Eye (tissue), 1 donor: Measurements from ENCODE around the gene GCNT1.
A peak's percentile ranks its signal among the peaks of the same experiment; 100 is the strongest.
"Not testable (repeated sequence)": the region's sequence is repeated elsewhere in the genome, so short reads cannot be mapped to it uniquely, and the experiment has no call there.

ENCODE experiments used
- DNase-seq: peaks from one replicate; pipeline ENCODE4 v3.0.0-alpha.2; 2015

The GCNT1 gene

DNA sequence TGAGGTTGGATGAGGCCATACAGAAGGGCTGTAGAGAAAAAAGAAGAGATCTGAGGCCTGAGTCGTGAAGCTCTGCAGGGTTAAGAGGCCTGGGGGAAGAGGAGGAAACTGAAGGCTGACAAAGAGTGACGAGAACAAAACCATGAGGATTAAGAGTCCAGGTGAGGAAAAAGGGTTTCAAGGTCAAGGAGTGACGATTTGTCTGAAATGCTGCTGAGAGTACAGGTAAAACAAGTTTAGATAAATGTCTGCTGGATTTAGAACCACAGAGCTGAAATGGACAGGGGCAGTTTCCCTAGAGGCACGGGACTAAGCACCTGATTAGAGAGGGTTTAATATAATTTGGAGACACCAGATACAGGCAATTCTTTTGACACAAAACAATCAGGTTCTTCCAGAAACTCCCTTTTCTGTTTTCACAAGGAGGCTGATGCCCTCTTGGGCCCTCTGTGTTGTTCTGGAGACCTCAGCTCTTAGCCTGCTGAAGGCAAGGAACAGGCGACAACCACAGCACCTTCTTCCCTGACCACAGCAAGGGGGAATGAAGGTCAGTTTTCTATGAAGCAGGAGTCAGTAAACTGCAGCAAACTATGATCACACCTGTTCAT, 14.6 kb upstream of the GCNT1 start:
- DNase-seq = no peak

- DNase-seq = no peak
These were observed 13.0 kb upstream of the GCNT1 start for GRCh38 chr9:76445976-76446375.

DNA sequence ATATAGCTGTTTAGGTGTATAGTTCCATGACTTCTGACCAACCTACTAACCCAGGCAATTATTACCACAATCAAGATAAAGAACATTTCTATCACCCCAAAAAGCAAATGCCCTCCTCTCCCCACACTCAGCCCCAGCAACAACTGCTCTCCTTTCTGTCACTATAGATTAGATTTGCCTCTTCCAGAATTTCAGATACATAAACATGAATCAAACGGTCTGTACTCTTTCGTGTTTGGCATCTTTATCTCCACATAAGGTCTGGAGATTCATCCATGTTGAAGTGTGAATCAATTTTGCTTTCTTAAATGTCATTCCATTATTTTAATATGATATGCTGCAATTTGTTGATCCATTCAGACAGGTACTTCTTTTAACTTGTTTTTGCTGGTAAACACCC, 10.5 kb upstream of the GCNT1 start:
- no peak for DNase-seq

GRCh38 chr9:76451234-76451633, 7.7 kb upstream of the GCNT1 start:
- no peak for DNase-seq

- no peak for DNase-seq
These were observed 6.1 kb upstream of the GCNT1 start for GRCh38 chr9:76452839-76453238.

GRCh38 chr9:76453785-76454184, 5.2 kb upstream of the GCNT1 start:
- no peak for DNase-seq

DNA sequence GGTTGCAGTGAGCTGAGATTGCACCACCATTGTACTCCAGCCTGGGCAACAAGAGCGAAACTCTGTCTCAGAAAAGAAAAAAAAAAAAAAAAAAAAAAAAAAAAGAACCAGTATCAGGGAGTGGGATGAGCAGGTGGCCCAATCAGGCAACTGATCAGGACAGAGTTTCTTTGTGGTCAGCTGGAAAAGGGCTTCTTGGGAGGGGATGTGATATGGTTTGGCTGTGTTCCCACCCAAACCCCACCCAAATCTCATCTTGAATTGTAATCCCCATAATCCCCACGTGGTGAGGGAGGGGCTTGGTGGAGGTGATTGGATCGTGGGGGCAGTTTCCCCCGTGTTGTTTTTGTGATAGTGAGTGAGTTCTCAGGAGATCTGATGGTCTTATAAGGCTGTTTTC, 4.7 kb upstream of the GCNT1 start:
- no peak for DNase-seq

- peak; percentile 12 for DNase-seq
These were observed 2.6 kb upstream of the GCNT1 start for GRCh38 chr9:76456202-76456926.

DNA sequence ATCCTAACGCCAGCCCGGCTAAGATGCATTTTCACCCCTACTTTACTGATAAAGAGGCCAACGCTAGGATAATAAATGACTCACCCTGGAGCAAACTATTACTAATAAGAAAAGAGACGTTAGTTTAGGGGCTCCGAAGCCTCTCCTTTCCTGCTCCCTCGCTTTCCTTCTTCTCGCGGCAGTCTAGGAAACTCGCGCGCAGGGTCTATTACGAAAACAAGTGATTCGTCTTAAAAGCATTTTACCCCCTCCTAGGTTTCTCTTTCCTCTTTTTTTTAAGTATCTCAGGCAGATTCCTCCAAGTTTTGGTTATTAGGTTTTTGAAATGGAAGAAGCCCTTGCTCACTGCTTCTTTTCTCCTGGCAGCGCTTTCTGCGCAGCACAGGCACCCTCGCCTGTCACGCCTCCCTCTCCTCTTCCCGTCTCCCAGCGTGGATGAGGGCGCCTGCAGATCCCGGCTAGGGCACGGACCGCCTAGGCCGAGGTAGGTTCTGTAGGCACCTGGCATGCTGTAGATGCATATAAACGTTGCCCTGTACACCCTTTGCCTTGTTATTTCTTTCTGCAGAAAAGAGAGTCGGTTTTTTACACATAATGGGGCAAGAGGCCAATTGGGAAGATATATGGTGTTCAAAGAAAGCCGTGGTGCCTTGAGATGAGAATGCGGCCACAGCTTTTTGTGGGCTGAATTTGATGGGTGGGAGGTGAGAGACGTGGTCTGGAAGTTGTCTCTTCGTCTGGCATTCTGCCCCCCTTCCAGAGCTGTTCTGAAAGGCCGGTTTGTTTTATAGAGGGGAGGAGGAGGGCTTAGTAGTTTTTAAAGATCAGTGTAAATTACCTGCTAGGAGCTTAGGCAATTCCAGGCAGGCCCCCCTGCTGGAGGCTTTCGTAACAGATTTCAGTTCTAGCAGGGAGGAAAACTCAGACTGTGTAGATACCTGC, 983 bp downstream of the GCNT1 start:
- DNase-seq = peak; percentile 61

DNA sequence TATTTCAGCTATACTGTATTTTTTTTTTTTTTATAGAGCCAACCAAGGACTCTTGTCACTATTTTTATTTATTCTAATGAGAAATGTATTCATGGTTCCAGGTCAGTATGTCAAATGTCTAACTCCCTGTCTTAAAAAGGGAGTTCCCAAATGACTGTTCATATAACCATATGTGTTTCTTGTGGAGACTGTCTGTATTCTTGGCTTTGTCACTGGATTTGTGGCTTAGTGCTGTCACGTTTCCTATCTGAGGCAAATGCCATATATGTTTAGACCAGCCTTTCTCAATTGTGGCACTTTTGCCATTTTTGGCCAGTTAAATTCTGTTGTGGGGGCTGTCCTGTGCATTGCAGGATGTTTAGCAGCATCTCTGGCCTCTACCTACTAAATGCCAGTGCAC, 3.1 kb downstream of the GCNT1 start:
- DNase-seq = no peak

GRCh38 chr9:76463211-76463610, 4.2 kb downstream of the GCNT1 start:
- no peak for DNase-seq

- DNase-seq = no peak
These were observed 5.7 kb downstream of the GCNT1 start for GRCh38 chr9:76464706-76465105.

DNA sequence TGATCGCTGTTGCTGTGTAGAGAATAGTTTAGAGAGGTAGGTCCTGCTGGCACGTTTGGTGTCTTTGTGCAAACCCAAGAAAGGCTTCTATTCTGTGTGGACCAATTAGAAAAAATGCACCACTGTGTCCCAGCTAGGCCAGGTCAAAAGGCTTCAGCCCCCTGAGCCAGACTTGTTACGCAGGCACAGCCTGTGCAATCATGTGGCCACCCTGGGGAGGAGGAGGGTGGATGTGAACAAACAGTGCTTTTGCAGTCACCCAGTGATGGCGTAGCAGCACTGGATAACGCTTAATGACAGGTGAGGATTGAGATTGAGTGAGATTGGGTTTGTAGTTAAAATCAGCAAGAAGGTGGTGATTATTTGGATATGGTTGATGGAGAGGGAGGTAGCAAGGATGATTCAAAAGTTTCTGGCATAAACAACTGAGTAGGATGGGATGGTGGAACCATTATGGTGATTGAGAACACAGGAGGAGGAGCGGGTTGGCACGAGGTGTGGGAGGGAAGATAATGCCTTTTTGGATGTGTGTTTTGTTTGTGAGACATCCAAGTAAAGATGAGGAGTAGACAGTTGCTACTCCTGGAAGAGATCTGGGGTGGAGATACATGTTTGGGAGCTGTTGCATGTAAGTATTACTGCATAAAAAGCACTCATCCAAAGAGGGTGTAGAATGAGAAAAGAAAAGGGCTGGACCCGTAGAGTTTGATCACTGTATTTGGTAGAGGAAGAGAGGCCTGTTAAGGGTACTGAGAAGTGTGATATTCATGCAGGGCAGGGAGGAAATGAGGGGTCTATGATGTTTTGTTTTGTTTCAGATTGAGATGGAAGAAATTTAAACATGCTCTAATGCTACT, 6.7 kb downstream of the GCNT1 start:
- DNase-seq = no peak

DNA sequence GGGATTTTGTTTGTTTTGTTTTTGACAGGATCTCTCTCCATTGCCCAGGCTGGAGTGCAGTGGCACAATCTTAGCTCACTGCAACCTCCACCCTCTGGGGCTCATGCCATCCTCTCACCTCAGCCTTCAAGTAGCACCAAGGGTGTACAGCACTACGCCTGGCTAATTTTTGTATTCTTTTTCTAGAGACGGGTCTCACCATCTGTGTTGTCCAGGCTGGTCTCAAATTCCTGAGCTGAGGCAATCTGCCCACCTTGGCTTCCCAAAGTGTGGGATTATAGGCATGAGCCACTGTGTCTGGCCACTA, 7.3 kb downstream of the GCNT1 start:
- no peak for DNase-seq

GRCh38 chr9:76474419-76474818, 15.4 kb downstream of the GCNT1 start:
- no peak for DNase-seq

- DNase-seq = no peak
These were observed 16.7 kb downstream of the GCNT1 start for GRCh38 chr9:76475686-76476085.

- not testable (repeated sequence) for DNase-seq
These were observed 18.8 kb downstream of the GCNT1 start for GRCh38 chr9:76477818-76478217.

GRCh38 chr9:76478226-76478625, 19.2 kb downstream of the GCNT1 start:
- no peak for DNase-seq

DNA sequence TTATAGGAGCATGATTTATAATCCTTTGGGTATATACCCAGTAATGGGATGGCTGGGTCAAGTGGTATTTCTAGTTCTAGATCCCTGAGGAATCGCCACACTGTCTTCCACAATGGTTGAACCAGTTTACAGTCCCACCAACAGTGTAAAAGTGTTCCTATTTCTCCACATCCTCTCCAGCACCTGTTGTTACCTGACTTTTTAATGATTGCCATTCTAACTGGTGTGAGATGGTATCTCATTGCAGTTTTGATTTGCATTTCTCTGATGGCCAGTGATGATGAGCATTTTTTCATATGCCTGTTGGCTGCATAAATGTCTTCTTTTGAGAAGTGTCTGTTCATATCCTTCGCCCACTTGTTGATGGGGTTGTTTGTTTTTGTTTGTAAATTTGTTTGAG, 20.4 kb downstream of the GCNT1 start:
- DNase-seq = not testable (repeated sequence)

DNA sequence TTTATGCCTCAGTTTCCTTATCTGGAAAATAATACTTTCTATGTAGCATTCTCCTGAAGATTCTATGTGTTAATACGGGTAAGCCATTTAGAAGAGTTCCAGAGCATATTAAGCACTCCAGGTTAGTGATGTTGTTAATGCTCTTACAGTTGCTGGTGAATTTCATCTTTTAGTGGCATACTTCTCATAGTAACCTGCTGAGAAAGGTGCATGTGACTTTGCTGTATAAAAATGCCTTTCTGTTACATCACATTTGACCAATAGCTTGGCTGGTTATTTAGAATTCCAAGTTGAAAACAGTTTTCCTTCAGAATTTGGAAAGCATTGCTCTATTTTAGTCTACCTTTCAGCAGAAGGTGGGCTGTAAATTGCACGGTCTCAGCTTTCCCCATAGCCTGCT, 27.2 kb downstream of the GCNT1 start:
- no peak for DNase-seq

GRCh38 chr9:76490249-76490990, 31.4 kb downstream of the GCNT1 start:
- no peak for DNase-seq

DNA sequence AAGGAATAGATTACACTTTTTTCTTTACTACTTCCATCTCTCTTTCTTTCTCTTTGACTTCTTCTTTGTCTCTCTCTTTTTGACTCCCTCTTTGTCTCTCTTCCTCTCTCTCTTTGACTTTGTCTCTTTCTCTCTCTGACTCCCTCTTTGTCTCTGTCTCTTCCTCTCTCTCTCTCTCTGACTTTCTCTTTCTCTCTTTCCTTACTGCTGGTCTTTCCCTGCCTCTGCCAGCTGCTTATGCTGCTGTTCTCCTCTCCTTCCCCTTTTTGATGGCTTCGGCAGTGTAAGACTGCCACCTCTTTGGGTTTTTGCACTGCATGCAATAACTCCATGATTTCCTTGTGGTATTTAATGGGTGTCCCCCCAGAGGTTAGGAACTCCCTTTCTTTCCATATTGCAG, 32.1 kb downstream of the GCNT1 start:
- not testable (repeated sequence) for DNase-seq
